SK-N-SH (cell line): Measurements from ENCODE around the gene ATP13A4. TPM values are rescaled to one million over a fixed set of nuclear protein-coding genes. Genes with fewer than 3 reads are reported as not detected.

Experiments used
- CTCF ChIA-PET: fragments of 300-600, 350-600 bp; formaldehyde crosslinking; extraction: SDS; loops from one replicate; lab custom pipeline; 2021; lab: Yijun Ruan, JAX
- POLR2A ChIA-PET: fragments of 350-600 bp; sonication (Branson Sonifier 250); formaldehyde crosslinking; extraction: SDS; loops from one replicate; lab custom pipeline; 2020; ENCODE audit warnings: antibody characterized with exemption, inconsistent platforms; lab: Yijun Ruan, JAX
- DNase-seq: peaks from one replicate; pipeline ENCODE4 v3.0.0; 2012
- H2AFZ ChIP-seq: fragments of 200-600 bp; sonication (generic); 2 replicates; pipeline ENCODE4 v1.8.1; 2016; ENCODE audit warnings: antibody characterized with exemption, mild to moderate bottlenecking, low read depth
- H3F3A ChIP-seq: fragments of 200-600 bp; sonication (generic); replicated peaks from 2 replicates; pipeline ENCODE3; 2016; ENCODE audit warnings: antibody characterized with exemption, mild to moderate bottlenecking; ENCODE audit not compliant: insufficient read depth
- H3K27ac ChIP-seq, 2 experiments: fragments of 200-500 bp in 1 of 2; fragments of 200-600 bp in 1 of 2; sonication (Bioruptor generic) in 1 of 2; sonication (generic), shearing (Covaris generic) in 1 of 2; 2 replicates each; pipeline versions ENCODE4 v1.5.1 to v1.6.1; 2014 to 2016; ENCODE audit warnings: low read depth in 2 of 2, inconsistent platforms in 1 of 2, low read length in 1 of 2, mild to moderate bottlenecking in 1 of 2, mixed read lengths in 1 of 2
- H3K27me3 ChIP-seq: fragments of 200-600 bp; sonication (generic), shearing (Covaris generic); 2 replicates; pipeline ENCODE4 v1.6.1; 2016; ENCODE audit warnings: mixed run types; ENCODE audit not compliant: insufficient read depth
- H3K36me3 ChIP-seq, 2 experiments: fragments of 200-500 bp in 1 of 2; fragments of 200-600 bp in 1 of 2; sonication (Bioruptor generic) in 1 of 2; sonication (generic) in 1 of 2; replicated peaks in 1 of 2; 2 replicates each; pipeline versions ENCODE3 to v1.5.1; 2014 to 2016; ENCODE audit warnings: low read length in 1 of 2, mild to moderate bottlenecking in 1 of 2; ENCODE audit not compliant: insufficient read depth in 2 of 2, control insufficient read depth in 1 of 2
- H3K4me1 ChIP-seq, 2 experiments: fragments of 200-500 bp in 1 of 2; fragments of 200-600 bp in 1 of 2; sonication (Bioruptor generic) in 1 of 2; sonication (generic), shearing (Covaris generic) in 1 of 2; 2 replicates each; pipeline versions ENCODE4 v1.5.1 to v1.6.1; 2014 to 2016; ENCODE audit warnings: low read depth in 1 of 2, low read length in 1 of 2, mixed run types in 1 of 2; ENCODE audit not compliant: insufficient read depth in 2 of 2, control insufficient read depth in 1 of 2
- H3K4me2 ChIP-seq: fragments of 200-600 bp; sonication (generic), shearing (Covaris generic); 2 replicates; pipeline ENCODE4 v1.6.1; 2017; ENCODE audit warnings: mixed run types
- H3K4me3 ChIP-seq, 2 experiments: fragments of 200-500 bp in 1 of 2; fragments of 200-600 bp in 1 of 2; sonication (Bioruptor generic) in 1 of 2; sonication (generic), shearing (Covaris generic) in 1 of 2; 2 replicates each; pipeline versions ENCODE4 v1.5.1 to v1.8.1; 2014 to 2016; ENCODE audit warnings: low read depth in 2 of 2, inconsistent platforms in 1 of 2, low read length in 1 of 2, mild to moderate bottlenecking in 1 of 2, mixed read lengths in 1 of 2, moderate library complexity in 1 of 2
- H3K79me2 ChIP-seq: fragments of 200-600 bp; sonication (generic); 2 replicates; pipeline ENCODE4 v1.8.1; 2017; ENCODE audit warnings: mild to moderate bottlenecking; ENCODE audit not compliant: insufficient read depth
- H3K9ac ChIP-seq: fragments of 200-600 bp; sonication (generic); 2 replicates; pipeline ENCODE4 v1.6.1; 2017; ENCODE audit warnings: mixed run types
- H3K9me2 ChIP-seq: fragments of 200-600 bp; sonication (generic); 2 replicates; pipeline ENCODE4 v1.6.1; 2017; ENCODE audit warnings: mixed run types
- H3K9me3 ChIP-seq: fragments of 200-600 bp; sonication (generic); 2 replicates; pipeline ENCODE4 v1.6.1; 2017; ENCODE audit warnings: mixed run types, mild to moderate bottlenecking, moderate library complexity
- H4K20me1 ChIP-seq: fragments of 200-600 bp; sonication (generic); 2 replicates; pipeline ENCODE4 v1.6.1; 2017; ENCODE audit warnings: mild to moderate bottlenecking, mixed run types; ENCODE audit not compliant: insufficient read depth
- CTCF ChIP-seq: fragments of 200-600 bp; sonication (generic); IDR thresholded peaks from 2 replicates; pipeline ENCODE4 v1.6.1; 2017; ENCODE audit warnings: antibody characterized with exemption, mild to moderate bottlenecking, moderate library complexity
- EP300 ChIP-seq, 2 experiments: IDR thresholded peaks; 2 replicates each; pipeline versions ENCODE4 v1.4.0 to v1.6.1; 2012; ENCODE audit warnings: borderline replicate concordance in 1 of 2, low read depth in 1 of 2, low read length in 1 of 2
- EZH2phosphoT487 ChIP-seq: fragments of 200-600 bp; sonication (generic); IDR thresholded peaks from 2 replicates; pipeline ENCODE4 v1.6.1; 2017; ENCODE audit warnings: low read depth, mixed run types, mild to moderate bottlenecking, antibody characterized with exemption, moderate library complexity, borderline replicate concordance
- FOXJ3 ChIP-seq: sonication (generic); formaldehyde crosslinking; IDR thresholded peaks from 2 replicates; pipeline ENCODE4 v1.5.1; 2020; ENCODE audit warnings: mild to moderate bottlenecking, missing genetic modification reagents
- FOXM1 ChIP-seq: IDR thresholded peaks from 2 replicates; pipeline ENCODE4 v1.4.0; 2012; ENCODE audit warnings: low read depth, mild to moderate bottlenecking
- GABPA ChIP-seq: IDR thresholded peaks from 2 replicates; pipeline ENCODE4 v1.4.0; 2012; ENCODE audit warnings: low read depth, mild to moderate bottlenecking
- JUND ChIP-seq: IDR thresholded peaks from 2 replicates; pipeline ENCODE4 v1.4.0; 2012
- MAX ChIP-seq: IDR thresholded peaks from 2 replicates; pipeline ENCODE4 v1.4.0; 2012; ENCODE audit warnings: low read depth
- MEF2A ChIP-seq: IDR thresholded peaks from 2 replicates; pipeline ENCODE4 v1.4.0; 2012; ENCODE audit warnings: low read depth, borderline replicate concordance
- MXI1 ChIP-seq: IDR thresholded peaks from 2 replicates; pipeline ENCODE4 v1.6.1; 2012; ENCODE audit warnings: mild to moderate bottlenecking, low read depth, low read length, improper control_type of control experiment
- NRF1 ChIP-seq: IDR thresholded peaks from 2 replicates; pipeline ENCODE4 v1.6.1; 2012; ENCODE audit warnings: low read depth, mild to moderate bottlenecking, low read length
- PBX3 ChIP-seq: IDR thresholded peaks from 2 replicates; pipeline ENCODE4; 2012
- REST ChIP-seq: IDR thresholded peaks from 2 replicates; pipeline ENCODE4 v1.6.1; 2012; ENCODE audit warnings: mild to moderate bottlenecking, low read depth, low read length, moderate library complexity
- RXRA ChIP-seq: IDR thresholded peaks from 2 replicates; pipeline ENCODE4 v1.4.0; 2012; ENCODE audit warnings: low read depth, mild to moderate bottlenecking, borderline replicate concordance
- TAF1 ChIP-seq: IDR thresholded peaks from 2 replicates; pipeline ENCODE4 v1.6.1; 2012; ENCODE audit warnings: low read depth, mild to moderate bottlenecking, low read length, moderate library complexity, borderline replicate concordance
- TCF12 ChIP-seq: IDR thresholded peaks from 2 replicates; pipeline ENCODE4 v1.4.0; 2012
- TEAD4 ChIP-seq: IDR thresholded peaks from 2 replicates; pipeline ENCODE4 v1.4.0; 2012; ENCODE audit warnings: mild to moderate bottlenecking, borderline replicate concordance; ENCODE audit not compliant: insufficient read depth
- WGBS: methylation state at CpG from one replicate; pipeline ENCODE4 v1.1.6; 2017; ENCODE audit warnings: low lambda C conversion rate; 5-methylcytosine and 5-hydroxymethylcytosine counted together
- polyA plus RNA-seq, 3 experiments: library from polyadenylated mRNA; depleted of rRNA; stranded (reverse); fragments of >200 nt; gene quantifications; 2 replicates each; pipeline ENCODE4 v1.2.3, GENCODE V29; 2012

ATP13A4 gene
- polyA plus RNA-seq, 1 of the 3 experiments (the other 2 are of a cell fraction): 0.02 TPM

- Histone ChIP-seq H3K4me2 (no peak overlapping the region), H3K27me3 (0 out of 2 replicates have a peak, but pooled peaks cover 6% of the 10 kb centered on the region), H3K9me2 (no peaks in the 10 kb centered on the region), H3K27ac (no peak overlapping the region), H3K9ac (no peak overlapping the region), H3F3A (no peaks in the 10 kb centered on the region), H3K4me1 (no peaks in the 10 kb centered on the region), H3K4me3 (no peak overlapping the region), H2AFZ (no peak overlapping the region; the same call in 1 of the 2 replicates), H4K20me1 (no peaks in the 10 kb centered on the region), H3K9me3 (no peaks in the 10 kb centered on the region), H3K79me2 (no peaks in the 10 kb centered on the region), H3K36me3 (no peaks in the 10 kb centered on the region)
- POLR2A ChIA-PET: no interaction called here
- no peak for DNase-seq
- WGBS: 11% methylated on average over 1 of the region's 1 CpG
- CTCF ChIA-PET: interaction anchor here (2.0 kb wide), 1 partner anchor 752 kb away, joined by 5 read pairs; no protein-coding TSS in a partner anchor
- no peak for TF ChIP-seq EP300 (IDR thresholded peaks at IDR 0.05; ENCODE audit: borderline replicate concordance in 1 of 2, low read depth in 1 of 2, low read length in 1 of 2)
- TF ChIP-seq MXI1: no peak
- no peak for TF ChIP-seq EZH2phosphoT487
- TF ChIP-seq RXRA: no peak
- TF ChIP-seq FOXJ3 (CRISPR knock-in tag): no peak
- no peak for TF ChIP-seq GABPA
- TF ChIP-seq TAF1: no peak
- no peak for TF ChIP-seq TEAD4
- no peak for TF ChIP-seq TCF12
These were observed 9.3 kb upstream of the ATP13A4 start for GRCh38 chr3:193564012-193564411.

GRCh38 chr3:193563426-193563825 lies 8.7 kb upstream of the ATP13A4 start:
- DNase-seq: no peak
- POLR2A ChIA-PET: no interaction called here
- Histone ChIP-seq H3F3A (no peaks in the 10 kb centered on the region), H3K27ac (no peak overlapping the region), H3K4me3 (no peak overlapping the region), H3K9me3 (no peaks in the 10 kb centered on the region), H4K20me1 (no peaks in the 10 kb centered on the region), H3K9me2 (no peaks in the 10 kb centered on the region), H2AFZ (no peak overlapping the region), H3K27me3 (0 out of 2 replicates have a peak, but pooled peaks cover 5% of the 10 kb centered on the region), H3K36me3 (no peaks in the 10 kb centered on the region), H3K79me2 (no peaks in the 10 kb centered on the region), H3K9ac (no peak overlapping the region), H3K4me2 (no peak overlapping the region)
- 72% methylated on average over 3 of the region's 3 CpGs for WGBS
- CTCF ChIA-PET: interaction anchor here (1.0 to 2.0 kb wide), 2 partner anchors 103 to 751 kb away, joined by 4 to 5 read pairs; no protein-coding TSS in a partner anchor
- no peak for TF ChIP-seq FOXM1
- TF ChIP-seq NRF1: no peak
- no peak for TF ChIP-seq JUND
- TF ChIP-seq CTCF: no peak
- no peak for TF ChIP-seq PBX3
- no peak for TF ChIP-seq GABPA
- no peak for TF ChIP-seq REST
- TF ChIP-seq MEF2A: no peak
- TF ChIP-seq MXI1: no peak
- TF ChIP-seq TCF12: no peak
- TF ChIP-seq MAX: no peak
- TF ChIP-seq, all 33 proteins: peak for 0
- H3K4me1 ChIP-seq: no peaks in the 10 kb centered on the region
